AG04450 (cell line): Measurements from ENCODE around the gene ALDH9A1. TPM values are rescaled to one million over a fixed set of nuclear protein-coding genes. Genes with fewer than 3 reads are reported as not detected.

Source experiments
- CTCF ChIA-PET: fragments of 300-600, 350-600 bp; formaldehyde crosslinking; extraction: SDS; loops from one replicate; lab custom pipeline; 2022; ENCODE audit warnings: antibody characterized with exemption, inconsistent platforms; lab: Charles Lee
- POLR2A ChIA-PET: fragments of 350-600 bp; formaldehyde crosslinking; extraction: SDS; loops from one replicate; lab custom pipeline; 2021; ENCODE audit warnings: antibody characterized with exemption, inconsistent platforms; lab: Yijun Ruan, JAX
- DNase-seq: peaks from one replicate; pipeline ENCODE4 v3.0.0-alpha.2; 2011; ENCODE audit warnings: low read depth, low spot score
- H3K27ac ChIP-seq: one replicate; pipeline ENCODE4 v1.5.1; 2012; ENCODE audit warnings: low read depth, low read length, control low read depth
- H3K27me3 ChIP-seq: one replicate; pipeline ENCODE4 v1.6.0; 2012; ENCODE audit warnings: low read length; ENCODE audit not compliant: control insufficient read depth, insufficient read depth
- H3K4me3 ChIP-seq: 2 replicates; pipeline ENCODE4 v1.5.1; 2011; ENCODE audit warnings: mild to moderate bottlenecking, low read depth, low read length, control low read depth
- H3K9me3 ChIP-seq: 2 replicates; pipeline ENCODE4 v1.5.1; 2012; ENCODE audit warnings: low read length; ENCODE audit not compliant: control insufficient read depth, insufficient read depth
- CTCF ChIP-seq: IDR thresholded peaks from 2 replicates; pipeline ENCODE4 v1.5.1; 2011; ENCODE audit warnings: low read depth, low read length, control low read depth, inconsistent platforms
- polyA plus RNA-seq: library from polyadenylated mRNA; depleted of rRNA; stranded (reverse); fragments of >200 nt; gene quantifications from 2 replicates; pipeline ENCODE4 v1.2.3, GENCODE V29; 2011

The ALDH9A1 gene
- polyA plus RNA-seq, 1 experiment = 149 TPM

- POLR2A ChIA-PET = no interaction called here
- H3K9me3 ChIP-seq = no peaks in the 10 kb centered on the region; the same call in 1 of the 2 replicates
- no peak for DNase-seq
- TF ChIP-seq CTCF = no peak
- H3K27ac ChIP-seq = no peak overlapping the region
- H3K4me3 ChIP-seq = no peak overlapping the region
- CTCF ChIA-PET = no interaction called here
- no peaks in the 10 kb centered on the region for H3K27me3 ChIP-seq
Observed at GRCh38 chr1:165679282-165680036, 18.9 kb downstream of the ALDH9A1 start.

- H3K4me3 ChIP-seq = no peak overlapping the region
- TF ChIP-seq CTCF = no peak
- H3K9me3 ChIP-seq = no peaks in the 10 kb centered on the region; the same call in 1 of the 2 replicates
- POLR2A ChIA-PET = no interaction called here
- no peak for DNase-seq
- CTCF ChIA-PET = no interaction called here
- H3K27me3 ChIP-seq = no peaks in the 10 kb centered on the region
- no peak overlapping the region for H3K27ac ChIP-seq
Observed at GRCh38 chr1:165678509-165678908, 19.9 kb downstream of the ALDH9A1 start.

- POLR2A ChIA-PET = no interaction called here
- Histone ChIP-seq H3K27me3 (no peaks in the 10 kb centered on the region), H3K4me3 (no peak overlapping the region), H3K9me3 (no peaks in the 10 kb centered on the region; the same call in 1 of the 2 replicates), H3K27ac (no peak overlapping the region)
- no peak for TF ChIP-seq CTCF
- CTCF ChIA-PET = interaction anchor here (0.6 kb wide), 1 partner anchor 238 kb away, joined by 4 read pairs; no protein-coding TSS in a partner anchor
- DNase-seq = no peak
Observed at GRCh38 chr1:165675794-165676193, 22.6 kb downstream of the ALDH9A1 start.

- Histone ChIP-seq H3K27me3 (no peaks in the 10 kb centered on the region), H3K4me3 (no peak overlapping the region), H3K27ac (no peak overlapping the region), H3K9me3 (no peaks in the 10 kb centered on the region; the same call in 1 of the 2 replicates)
- CTCF ChIA-PET = interaction anchor here (0.6 kb wide), 2 partner anchors 24 to 49 kb away, joined by 3 read pairs; no protein-coding TSS in a partner anchor
- no peak for TF ChIP-seq CTCF
- DNase-seq = no peak
- POLR2A ChIA-PET = no interaction called here
Observed at GRCh38 chr1:165674599-165674998, 23.8 kb downstream of the ALDH9A1 start.

GRCh38 chr1:165671526-165671925 is 26.8 kb downstream of the ALDH9A1 start:
- no peak for TF ChIP-seq CTCF
- POLR2A ChIA-PET = no interaction called here
- no peaks in the 10 kb centered on the region for H3K27me3 ChIP-seq
- no peak overlapping the region for H3K4me3 ChIP-seq
- no peaks in the 10 kb centered on the region for H3K9me3 ChIP-seq
- no peak for DNase-seq
- CTCF ChIA-PET = no interaction called here
- H3K27ac ChIP-seq = no peak overlapping the region
